HK-2 (cell line): ENCODE results near the gene XRCC2.

Source experiments
- DNase-seq: peaks from one replicate; pipeline ENCODE4 v3.0.0-alpha.2; 2018; ENCODE audit not compliant: unreplicated experiment

The XRCC2 gene

DNA sequence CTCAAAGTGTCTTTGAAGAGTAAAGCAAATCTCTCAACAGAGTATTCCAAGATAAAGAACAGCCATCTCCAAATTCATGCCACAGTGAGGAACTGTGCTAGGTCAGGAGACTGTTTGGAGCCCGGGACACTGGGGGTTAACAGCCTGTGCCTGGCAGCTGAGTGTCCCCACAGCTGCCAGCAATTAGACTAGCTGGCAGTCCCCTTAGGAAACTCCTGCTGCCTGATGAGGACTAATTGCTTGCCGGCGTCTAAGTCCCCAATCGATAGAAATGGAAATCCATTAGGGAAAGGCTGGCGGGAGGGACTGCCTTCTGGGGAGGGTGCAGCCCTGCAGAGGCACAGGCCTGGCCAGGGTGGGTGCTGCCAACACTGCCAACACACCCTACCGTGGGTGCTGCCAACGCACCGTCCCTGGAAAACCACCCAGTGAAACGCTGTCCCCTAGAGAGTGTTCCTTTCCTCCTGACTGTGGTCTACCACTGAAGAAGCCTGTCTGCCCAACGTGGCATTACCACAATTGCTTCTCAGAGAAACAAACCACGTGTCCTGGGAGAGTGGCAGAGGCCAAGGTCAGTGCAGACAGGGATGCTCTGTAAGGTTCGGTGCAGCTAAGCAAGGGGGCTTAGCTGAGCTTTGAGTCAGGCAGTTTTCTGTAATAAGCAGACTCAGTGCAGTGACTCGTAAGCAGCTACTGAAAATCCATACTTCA, 60.8 kb downstream of the XRCC2 start:
- DNase-seq: no peak

DNA sequence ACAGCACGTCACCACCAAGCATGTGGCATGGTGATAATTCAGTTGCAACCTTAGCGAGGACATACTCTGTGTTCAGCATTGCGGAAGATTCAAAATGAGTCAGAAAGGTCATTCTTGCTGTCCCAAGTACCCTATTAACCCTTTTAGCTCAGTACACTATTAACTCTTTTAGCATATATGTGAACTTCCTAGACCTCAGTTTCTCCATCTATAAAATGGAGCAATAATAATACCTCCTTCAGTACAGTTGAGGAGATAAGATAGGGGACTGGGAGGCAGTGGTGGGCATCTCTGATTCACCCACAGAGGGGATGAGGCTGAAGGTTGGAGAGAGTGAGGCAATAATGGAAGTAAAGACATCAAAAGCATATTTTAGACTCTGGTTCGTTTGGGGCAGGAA, 67.3 kb downstream of the XRCC2 start:
- DNase-seq: no peak

DNA sequence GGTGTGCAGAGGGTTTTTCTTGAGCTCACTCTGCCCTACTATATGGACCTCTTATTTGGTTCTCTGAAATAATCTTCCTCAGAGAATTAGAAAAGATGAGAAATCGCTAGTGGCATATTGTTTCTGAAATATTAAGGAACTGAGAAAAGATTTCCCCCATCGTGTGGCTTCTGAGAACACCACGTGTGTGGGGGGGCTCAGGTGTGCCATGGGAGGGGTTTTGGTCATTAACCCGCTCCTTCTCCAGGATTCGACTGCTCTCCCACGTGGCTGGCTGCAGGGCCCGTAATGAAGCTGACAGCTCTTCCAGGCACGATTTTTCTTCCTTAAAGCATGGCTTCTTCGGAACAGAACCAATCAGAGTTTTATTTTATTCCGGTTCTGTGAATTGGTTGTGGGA, 67.7 kb downstream of the XRCC2 start:
- DNase-seq: no peak

GRCh38 chr7:152607007-152607406, 68.9 kb downstream of the XRCC2 start:
- DNase-seq: no peak

- no peak for DNase-seq
Observed at GRCh38 chr7:152602962-152603361, 73.0 kb downstream of the XRCC2 start.

- no peak for DNase-seq
Observed at GRCh38 chr7:152601305-152601798, 74.6 kb downstream of the XRCC2 start.

DNA sequence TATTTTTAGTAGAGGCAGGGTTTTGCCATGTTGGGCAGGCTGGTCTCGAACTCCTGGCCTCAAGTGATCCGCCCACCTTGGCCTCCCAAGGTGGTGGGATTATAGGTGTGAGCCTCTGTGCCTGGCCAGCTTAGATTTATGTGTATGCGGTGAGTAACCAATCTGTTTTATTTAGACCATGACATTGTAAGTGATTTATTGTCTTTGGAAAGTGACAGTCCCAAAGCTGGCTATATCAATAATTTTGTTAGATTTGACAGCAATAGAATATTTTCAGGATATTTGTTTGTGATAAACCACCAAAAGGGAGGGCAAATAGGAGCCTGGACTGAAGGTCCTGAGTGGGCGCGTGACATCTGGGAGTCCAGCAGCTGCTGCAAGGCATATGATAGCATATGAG, 75.7 kb downstream of the XRCC2 start:
- DNase-seq: no peak

DNA sequence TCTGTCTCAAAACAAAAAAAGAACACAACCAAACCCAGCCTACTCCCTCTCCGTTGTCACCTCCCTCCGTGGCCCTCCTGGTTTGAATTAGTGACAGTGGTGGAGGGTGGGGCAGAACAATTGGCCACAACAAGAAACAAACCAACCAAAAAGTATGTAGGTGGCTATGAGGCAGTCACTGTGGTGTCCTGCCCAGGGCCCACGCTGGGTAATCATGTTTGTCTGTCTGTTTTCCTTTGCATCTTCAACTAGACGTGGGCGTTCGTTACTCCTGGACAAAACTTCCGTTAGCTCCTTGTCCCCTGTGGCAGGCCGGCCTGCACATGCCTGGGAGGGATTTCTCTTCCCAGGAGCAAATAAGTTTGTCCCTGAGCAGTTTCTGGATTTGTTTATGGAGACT, 78.4 kb downstream of the XRCC2 start:
- no peak for DNase-seq

DNA sequence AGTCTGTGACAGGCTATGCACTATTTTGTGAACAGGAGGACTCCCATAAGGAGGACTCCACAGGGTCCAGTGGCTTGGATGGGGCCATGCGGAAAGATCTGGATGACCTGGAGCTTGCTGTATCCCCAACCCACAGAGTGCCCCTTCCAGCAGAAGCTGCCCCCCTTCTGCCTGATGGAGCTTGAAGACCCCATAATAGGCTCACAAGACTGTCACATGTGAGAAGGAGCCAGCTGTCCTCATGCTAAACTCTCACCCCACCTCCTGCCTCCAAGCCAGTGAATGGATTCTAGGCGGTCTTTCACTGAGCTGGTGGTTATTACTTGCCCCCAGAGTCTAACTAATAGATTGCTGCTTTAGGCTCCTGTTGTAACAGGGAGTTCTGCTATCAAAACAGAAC, 79.1 kb downstream of the XRCC2 start:
- no peak for DNase-seq
